Progenitor cell of endocrine pancreas (in vitro differentiated cells): ENCODE data around the gene CTDSP1. TPM values are rescaled to one million over a fixed set of nuclear protein-coding genes. Genes with fewer than 3 reads are reported as not detected.

Experiments
- DNase-seq: peaks from one replicate; pipeline ENCODE4 v3.0.0; 2021; ENCODE audit warnings: low spot score; ENCODE audit not compliant: unreplicated experiment
- H3K27ac Mint-ChIP-seq: 2 replicates; pipeline ENCODE4 v1.8.0; 2021; ENCODE audit warnings: mild to moderate bottlenecking, moderate library complexity, mixed read lengths
- H3K27me3 Mint-ChIP-seq: 2 replicates; pipeline ENCODE4 v1.8.0; 2021; ENCODE audit warnings: mixed read lengths
- H3K36me3 Mint-ChIP-seq: 2 replicates; pipeline ENCODE4 v1.8.0; 2022; ENCODE audit warnings: mixed read lengths; ENCODE audit not compliant: insufficient read depth
- H3K4me1 Mint-ChIP-seq: 2 replicates; pipeline ENCODE4 v1.8.0; 2021; ENCODE audit warnings: low read depth, mixed read lengths
- H3K4me3 Mint-ChIP-seq: 2 replicates; pipeline ENCODE4 v1.8.0; 2021; ENCODE audit warnings: low read depth, mild to moderate bottlenecking, moderate library complexity, mixed read lengths
- H3K9me3 Mint-ChIP-seq: 2 replicates; pipeline ENCODE4 v1.8.0; 2021; ENCODE audit warnings: low read depth, mixed read lengths
- total RNA-seq: library from RNA; stranded (reverse); gene quantifications from 2 replicates; pipeline ENCODE4 v1.2.1, GENCODE V29; 2021
- TF ChIP-seq, protein P1 (sequence below): fragments of 200-600 bp; sonication (generic); IDR thresholded peaks from one replicate; pipeline ENCODE4 v1.5.0; 2021; ENCODE audit warnings: antibody characterized with exemption, mild to moderate bottlenecking; ENCODE audit not compliant: unreplicated experiment

The CTDSP1 gene
- total RNA-seq, 1 donor from 2014 or later: 108 TPM

DNA sequence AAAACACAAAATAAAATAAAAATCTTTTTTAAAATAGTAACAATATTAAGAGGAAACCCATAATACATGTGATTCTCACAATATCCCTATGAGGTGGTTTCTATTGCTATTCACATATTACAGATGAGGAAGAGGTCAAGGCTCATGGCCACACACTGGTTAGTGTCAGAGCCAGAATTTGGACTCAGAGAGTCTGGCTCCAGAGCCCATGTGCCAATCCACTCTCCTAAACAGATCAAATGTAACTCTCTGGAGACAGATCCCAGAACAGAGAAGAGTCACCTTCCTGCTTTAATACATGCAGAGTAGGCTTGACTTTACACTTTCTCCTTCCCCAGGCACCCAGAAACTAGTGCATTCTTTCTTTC is 27.7 kb upstream of the CTDSP1 start:
- Mint-ChIP-seq H3K27me3 (peaks cover 4% of the 10 kb centered on the region), H3K27ac (no peak overlapping the region), H3K4me1 (peaks cover 1% of the 10 kb centered on the region), H3K36me3 (no peaks in the 10 kb centered on the region), H3K9me3 (no peaks in the 10 kb centered on the region), H3K4me3 (no peak overlapping the region)
- DNase-seq: no peak
- TF ChIP-seq, protein P1, sequence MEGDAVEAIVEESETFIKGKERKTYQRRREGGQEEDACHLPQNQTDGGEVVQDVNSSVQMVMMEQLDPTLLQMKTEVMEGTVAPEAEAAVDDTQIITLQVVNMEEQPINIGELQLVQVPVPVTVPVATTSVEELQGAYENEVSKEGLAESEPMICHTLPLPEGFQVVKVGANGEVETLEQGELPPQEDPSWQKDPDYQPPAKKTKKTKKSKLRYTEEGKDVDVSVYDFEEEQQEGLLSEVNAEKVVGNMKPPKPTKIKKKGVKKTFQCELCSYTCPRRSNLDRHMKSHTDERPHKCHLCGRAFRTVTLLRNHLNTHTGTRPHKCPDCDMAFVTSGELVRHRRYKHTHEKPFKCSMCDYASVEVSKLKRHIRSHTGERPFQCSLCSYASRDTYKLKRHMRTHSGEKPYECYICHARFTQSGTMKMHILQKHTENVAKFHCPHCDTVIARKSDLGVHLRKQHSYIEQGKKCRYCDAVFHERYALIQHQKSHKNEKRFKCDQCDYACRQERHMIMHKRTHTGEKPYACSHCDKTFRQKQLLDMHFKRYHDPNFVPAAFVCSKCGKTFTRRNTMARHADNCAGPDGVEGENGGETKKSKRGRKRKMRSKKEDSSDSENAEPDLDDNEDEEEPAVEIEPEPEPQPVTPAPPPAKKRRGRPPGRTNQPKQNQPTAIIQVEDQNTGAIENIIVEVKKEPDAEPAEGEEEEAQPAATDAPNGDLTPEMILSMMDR: no peak

DNA sequence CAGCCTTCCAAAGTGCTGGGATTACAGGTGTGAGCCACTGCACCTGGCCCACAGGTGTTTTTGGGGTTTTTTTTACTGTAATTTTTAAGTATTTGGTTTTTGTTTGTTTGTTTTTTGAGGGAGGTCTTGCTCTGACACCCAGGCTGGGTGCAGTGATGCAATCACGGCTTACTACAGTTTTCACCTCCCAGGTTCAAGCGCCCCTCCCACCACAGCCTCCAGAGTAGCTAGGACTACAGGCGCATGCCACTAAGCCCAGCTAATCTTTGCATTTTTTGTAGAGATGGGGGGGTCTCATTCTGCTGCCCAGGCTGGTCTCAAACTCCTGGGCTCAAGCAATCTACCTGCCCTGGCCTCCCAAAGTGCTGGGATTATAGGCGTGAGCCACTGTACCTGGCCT is 24.9 kb upstream of the CTDSP1 start:
- no peaks in the 10 kb centered on the region for H3K4me1 Mint-ChIP-seq
- no peak overlapping the region for H3K27ac Mint-ChIP-seq
- TF ChIP-seq, protein P1: no peak
- no peaks in the 10 kb centered on the region for H3K9me3 Mint-ChIP-seq
- peaks cover 4% of the 10 kb centered on the region for H3K27me3 Mint-ChIP-seq
- no peak for DNase-seq
- no peak overlapping the region for H3K4me3 Mint-ChIP-seq
- no peaks in the 10 kb centered on the region for H3K36me3 Mint-ChIP-seq

DNA sequence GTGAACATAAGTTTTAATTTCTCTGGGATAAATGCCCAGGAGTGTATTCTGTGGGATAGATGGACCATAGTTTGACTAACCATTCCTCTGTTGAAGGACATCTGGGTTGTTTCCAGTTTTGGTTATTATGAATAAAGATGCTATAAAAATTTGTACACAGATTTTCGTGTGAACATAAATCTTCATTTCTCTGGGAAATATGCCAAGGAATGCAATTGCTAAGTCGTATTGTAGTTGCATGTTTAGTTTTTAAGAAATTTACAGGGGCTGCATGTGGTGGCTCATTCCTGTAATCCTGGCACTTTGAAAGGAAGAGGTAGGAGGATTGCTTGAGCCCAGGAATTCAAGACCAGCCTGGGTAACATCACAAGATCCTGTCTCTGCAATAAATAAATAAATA is 24.5 kb upstream of the CTDSP1 start:
- Mint-ChIP-seq H3K27ac (no peak overlapping the region), H3K9me3 (no peaks in the 10 kb centered on the region)
- no peak for DNase-seq

DNA sequence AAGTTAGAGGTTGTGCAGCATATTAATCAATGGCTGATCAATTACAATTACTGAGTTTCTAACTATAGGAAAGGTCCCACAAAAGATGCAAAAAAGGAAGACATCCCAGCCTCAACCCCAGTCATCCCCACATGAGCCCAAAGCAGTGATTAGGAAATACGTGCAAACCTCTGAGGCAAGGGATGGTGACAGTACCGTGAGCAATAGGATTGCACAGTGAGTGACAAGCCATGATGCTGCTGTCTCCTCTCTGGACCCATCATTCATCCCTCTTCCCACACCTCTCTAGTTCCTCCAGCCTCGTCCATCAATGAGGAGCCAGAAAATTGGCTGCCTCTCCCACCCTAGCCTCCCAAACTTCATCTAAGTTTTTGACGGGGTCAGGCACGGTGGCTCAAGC is 21.6 kb upstream of the CTDSP1 start:
- H3K4me1 Mint-ChIP-seq: no peaks in the 10 kb centered on the region
- H3K27me3 Mint-ChIP-seq: peaks cover 3% of the 10 kb centered on the region
- no peak overlapping the region for H3K4me3 Mint-ChIP-seq
- H3K36me3 Mint-ChIP-seq: no peaks in the 10 kb centered on the region
- no peaks in the 10 kb centered on the region for H3K9me3 Mint-ChIP-seq
- TF ChIP-seq, protein P1: no peak
- no peak overlapping the region for H3K27ac Mint-ChIP-seq
- DNase-seq: no peak

More for the DNA sequence above, 24.5 kb upstream of the CTDSP1 start:
- H3K4me3 Mint-ChIP-seq: no peak overlapping the region
- no peaks in the 10 kb centered on the region for H3K36me3 Mint-ChIP-seq
- no peaks in the 10 kb centered on the region for H3K4me1 Mint-ChIP-seq
- TF ChIP-seq, protein P1: no peak
- H3K27me3 Mint-ChIP-seq: peaks cover 1% of the 10 kb centered on the region

DNA sequence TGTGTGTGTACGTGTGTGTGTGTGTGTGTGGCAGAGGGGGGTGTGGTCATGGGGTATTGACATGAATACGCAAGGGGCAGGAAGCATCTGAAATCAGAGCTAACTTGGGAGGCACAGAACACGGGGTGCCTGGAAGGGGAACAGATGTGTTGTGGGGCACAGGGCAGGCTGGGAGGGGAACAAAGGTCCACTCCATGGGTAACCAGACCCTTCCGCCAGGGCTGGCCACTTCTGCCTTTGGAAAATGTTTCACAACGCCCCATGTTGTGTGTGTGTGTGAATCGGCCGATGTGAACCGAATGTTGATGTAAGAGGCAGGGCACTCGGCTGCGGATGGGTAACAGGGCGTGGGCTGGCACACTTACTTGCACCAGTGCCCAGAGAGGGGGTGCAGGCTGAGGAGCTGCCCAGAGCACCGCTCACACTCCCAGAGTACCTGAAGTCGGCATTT is 17.7 kb upstream of the CTDSP1 start, which contains the start of gene SLC11A1:
SLC11A1 (plus strand) TSS at position 358 of the 451 bp plus-strand sequence. CDS start 96 bp downstream, outside the sequence.
- no peak for DNase-seq
- Mint-ChIP-seq H3K36me3 (no peaks in the 10 kb centered on the region), H3K27ac (no peak within 1 kb of the TSS), H3K4me1 (no peaks in the 10 kb centered on the region), H3K9me3 (no peaks in the 10 kb centered on the region), H3K27me3 (peaks cover 3% of the 10 kb centered on the region), H3K4me3 (no peak within 1 kb of the TSS)
- TF ChIP-seq, protein P1: no peak
